ENCODE measurements around the gene PERM1.

The PERM1 gene

DNA sequence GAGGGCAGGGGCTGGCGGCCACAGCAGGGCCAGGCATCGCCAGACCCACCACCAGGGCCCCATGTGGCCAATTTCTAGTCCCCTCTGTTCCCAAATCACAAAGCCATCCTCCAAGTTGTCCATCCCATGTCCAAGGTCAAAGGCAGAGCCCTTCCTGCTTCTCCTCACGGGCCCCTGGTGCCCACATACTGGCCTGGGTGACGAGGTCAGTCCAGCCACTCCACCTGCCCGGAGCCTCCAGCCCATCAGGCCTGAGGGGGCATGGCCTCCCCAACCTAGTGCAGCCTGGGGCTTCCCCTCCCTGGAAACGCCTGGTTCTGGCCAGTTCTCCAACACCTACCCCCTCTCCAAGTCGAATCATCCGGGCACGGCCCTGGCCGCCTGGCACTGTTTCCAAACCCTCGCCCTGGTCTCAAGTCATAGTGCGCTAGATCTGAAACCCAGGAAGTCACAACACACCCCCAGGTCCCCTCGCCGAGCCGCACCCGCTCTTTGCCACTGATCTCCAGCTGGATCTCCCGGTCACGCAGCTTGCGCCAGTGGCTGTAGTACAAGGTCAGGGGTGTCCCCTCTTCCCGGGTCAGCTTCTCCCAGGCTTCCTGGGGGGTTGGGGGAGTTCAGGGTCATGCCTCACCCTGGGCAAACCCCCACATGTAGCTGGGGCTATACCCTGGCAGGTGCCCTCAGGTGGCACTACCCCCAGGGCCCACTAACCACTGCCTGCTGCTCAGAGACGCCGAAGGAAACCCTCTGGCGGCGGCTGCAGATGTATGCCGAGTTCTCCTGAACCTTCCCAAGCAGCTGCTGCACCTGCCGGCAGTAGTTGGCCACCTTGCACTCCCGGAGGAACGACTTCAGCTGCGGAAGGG, 36.0 kb downstream of the PERM1 start:
- no peak for DNase-seq

DNA sequence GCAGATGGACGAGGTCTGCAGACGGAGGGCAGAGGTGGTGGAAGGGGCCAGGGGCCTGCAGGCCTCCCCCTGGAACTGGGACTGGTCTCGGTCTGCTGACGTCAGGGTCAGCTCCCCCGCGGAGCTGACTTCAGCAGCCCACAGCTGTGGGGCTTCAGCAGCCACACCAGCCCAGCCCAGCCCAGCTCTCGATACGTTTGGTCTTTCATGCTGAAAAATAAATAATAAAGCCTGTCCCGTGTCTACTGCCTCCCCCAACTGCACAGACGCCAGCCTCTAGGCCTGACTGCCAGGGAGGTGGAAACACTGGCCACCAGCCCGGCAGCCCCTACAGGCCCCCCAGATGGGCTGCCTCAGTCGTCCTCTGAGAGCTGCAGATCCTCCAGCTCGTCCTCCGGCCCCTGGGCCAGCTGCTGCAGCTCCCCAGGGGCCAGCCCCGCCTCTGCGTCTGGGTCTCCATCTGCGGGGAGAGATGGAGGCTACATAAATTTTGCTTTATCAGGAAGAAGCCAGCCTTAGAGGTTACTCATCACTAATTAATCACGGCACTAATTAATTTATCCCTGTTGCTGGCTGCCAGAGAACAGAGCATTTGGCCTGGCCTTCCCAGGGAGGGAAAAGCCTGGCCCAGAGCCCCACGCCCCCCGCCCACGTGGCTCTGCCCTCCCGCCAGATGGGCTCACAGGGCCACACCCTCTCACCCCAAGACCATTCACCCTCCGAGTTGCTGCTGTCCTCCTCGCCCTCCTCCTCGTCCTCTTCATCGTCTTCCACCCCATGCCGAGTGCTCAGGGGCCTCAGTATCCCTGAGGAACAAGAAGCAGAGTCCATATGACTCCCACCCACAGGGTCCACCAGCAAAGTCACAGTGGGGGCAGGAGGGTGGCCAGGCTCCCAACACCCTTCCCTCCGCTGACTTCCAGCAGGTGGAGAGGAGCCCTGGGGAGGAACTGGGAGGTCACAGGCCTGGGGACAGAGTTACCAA, 37.3 kb downstream of the PERM1 start:
- no peak for DNase-seq

DNA sequence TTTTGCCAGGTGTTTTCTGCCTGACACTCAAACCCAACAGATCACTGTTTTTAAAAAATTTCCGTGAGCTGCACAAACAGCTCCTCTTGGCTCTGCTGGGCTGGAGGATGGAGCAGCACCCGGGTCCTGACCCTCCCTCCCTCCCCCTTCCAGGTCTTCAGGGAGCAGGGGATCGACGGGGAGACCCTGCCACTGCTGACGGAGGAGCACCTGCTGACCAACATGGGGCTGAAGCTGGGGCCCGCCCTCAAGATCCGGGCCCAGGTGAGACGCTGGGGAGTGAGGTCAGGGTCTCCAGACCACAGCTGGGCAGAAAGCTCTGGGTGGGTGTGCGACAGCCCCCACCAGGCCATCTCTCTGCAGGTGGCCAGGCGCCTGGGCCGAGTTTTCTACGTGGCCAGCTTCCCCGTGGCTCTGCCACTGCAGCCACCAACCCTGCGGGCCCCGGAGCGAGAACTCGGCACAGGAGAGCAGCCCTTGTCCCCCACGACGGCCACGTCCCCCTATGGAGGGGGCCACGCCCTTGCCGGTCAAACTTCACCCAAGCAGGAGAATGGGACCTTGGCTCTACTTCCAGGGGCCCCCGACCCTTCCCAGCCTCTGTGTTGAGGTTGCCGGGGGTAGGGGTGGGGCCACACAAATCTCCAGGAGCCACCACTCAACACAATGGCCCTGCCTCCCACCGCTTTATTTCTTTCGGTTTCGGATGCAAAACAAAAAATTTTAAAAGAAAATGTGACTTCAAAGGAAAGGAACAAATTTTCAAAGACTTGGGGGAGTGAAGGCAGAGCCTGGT, 38.1 kb downstream of the PERM1 start:
- no peak for DNase-seq

DNA sequence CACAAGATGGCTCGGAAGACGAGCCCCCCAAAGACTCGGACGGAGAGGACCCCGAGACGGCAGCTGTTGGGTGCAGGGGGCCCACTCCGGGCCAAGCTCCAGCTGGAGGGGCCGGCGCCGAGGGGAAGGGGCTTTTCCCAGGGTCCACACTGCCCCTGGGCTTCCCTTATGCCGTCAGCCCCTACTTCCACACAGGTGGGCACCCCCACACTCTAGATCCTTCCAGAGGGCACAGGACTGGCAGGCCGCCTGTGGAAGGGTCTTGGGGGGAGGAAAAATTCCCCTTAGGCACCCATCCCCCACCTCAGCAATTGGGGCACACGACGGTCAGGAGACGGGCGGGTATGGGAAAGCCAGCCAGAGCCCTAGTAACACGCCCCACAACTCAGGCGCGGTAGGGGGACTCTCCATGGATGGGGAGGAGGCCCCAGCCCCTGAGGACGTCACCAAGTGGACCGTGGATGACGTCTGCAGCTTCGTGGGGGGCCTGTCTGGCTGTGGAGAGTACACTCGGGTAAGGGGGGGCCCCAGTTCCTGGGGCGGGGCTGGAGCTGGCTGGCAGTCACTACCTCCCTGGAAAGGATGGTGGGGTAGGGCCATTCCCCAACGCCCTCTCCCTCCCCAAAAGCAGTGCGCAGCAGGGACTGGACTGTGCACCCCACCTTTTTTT, 38.9 kb downstream of the PERM1 start:
- DNase-seq = no peak

DNA sequence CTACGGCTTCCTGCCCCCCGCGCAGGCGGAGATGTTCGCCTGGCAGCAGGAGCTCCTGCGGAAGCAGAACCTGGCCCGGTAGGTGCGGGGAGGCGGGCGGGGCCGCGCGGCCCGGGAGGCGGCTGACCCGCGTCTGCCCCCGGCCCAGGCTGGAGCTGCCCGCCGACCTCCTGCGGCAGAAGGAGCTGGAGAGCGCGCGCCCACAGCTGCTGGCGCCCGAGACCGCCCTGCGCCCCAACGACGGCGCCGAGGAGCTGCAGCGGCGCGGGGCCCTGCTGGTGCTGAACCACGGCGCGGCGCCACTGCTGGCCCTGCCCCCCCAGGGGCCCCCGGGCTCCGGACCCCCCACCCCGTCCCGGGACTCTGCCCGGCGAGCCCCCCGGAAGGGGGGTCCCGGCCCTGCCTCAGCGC, 39.5 kb downstream of the PERM1 start:
- DNase-seq = no peak

DNA sequence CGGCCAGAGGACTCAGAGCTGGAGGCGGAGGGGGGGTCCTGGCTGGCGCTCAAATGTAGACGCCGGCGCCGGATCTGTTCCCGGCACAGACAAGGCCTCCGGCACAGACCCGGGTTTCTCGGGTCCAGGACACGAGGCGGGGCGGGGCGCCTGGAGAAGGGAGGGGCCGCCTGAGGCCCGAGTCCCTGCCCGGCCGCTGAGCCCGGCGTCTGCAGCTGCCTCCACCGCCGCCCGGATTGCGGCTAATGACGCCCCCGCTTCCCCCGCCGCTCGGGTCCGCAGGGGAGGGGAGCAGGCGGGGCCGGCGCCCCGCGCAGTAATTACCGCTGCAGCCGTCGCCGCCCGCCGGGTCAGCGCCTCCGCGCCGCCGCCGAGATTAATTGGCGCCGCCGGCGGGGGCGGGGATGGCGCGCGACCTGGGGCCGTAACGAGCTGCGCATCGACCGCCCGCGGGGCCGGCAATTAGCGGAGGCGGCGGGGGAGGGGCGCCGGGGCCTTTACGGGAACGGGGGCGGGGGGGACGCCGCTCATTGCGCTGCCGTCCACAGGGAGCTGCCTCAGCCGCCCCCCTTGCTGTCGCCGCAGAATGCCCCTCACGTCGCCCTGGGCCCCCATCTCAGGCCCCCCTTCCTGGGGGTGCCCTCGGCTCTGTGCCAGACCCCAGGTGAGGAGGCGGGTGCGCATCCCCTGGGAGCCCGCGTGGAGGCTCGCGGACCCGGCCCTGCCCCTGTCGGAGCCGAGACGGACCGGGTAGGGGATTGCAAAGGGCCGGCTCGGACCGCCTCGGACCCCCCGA, 40.1 kb downstream of the PERM1 start:
- peak; percentile 61 for DNase-seq

DNA sequence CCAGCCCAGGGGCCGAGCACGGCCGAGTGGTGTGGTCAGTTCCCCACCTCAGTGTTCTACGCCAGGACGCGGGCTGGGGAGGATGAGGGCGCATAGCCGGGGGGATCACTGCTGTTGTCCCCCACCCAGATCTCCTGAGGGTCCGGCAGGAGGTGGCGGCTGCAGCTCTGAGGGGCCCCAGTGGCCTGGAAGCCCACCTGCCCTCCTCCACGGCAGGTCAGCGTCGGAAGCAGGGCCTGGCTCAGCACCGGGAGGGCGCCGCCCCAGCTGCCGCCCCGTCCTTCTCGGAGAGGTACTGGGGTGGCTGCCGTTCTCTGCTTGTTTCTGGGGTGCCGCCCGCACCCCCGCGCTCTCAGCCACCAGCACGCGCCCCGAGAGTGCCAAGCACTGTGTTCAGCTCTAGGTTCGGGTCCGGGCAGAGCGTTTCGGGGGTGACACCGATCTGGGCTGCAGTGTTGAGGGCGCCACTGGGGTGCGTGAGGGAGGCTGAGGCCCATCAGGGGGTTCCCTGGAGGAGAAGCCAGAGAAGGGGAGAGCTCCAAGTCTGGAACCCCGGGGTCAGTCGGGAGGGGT, 40.8 kb downstream of the PERM1 start:
- no peak for DNase-seq

DNA sequence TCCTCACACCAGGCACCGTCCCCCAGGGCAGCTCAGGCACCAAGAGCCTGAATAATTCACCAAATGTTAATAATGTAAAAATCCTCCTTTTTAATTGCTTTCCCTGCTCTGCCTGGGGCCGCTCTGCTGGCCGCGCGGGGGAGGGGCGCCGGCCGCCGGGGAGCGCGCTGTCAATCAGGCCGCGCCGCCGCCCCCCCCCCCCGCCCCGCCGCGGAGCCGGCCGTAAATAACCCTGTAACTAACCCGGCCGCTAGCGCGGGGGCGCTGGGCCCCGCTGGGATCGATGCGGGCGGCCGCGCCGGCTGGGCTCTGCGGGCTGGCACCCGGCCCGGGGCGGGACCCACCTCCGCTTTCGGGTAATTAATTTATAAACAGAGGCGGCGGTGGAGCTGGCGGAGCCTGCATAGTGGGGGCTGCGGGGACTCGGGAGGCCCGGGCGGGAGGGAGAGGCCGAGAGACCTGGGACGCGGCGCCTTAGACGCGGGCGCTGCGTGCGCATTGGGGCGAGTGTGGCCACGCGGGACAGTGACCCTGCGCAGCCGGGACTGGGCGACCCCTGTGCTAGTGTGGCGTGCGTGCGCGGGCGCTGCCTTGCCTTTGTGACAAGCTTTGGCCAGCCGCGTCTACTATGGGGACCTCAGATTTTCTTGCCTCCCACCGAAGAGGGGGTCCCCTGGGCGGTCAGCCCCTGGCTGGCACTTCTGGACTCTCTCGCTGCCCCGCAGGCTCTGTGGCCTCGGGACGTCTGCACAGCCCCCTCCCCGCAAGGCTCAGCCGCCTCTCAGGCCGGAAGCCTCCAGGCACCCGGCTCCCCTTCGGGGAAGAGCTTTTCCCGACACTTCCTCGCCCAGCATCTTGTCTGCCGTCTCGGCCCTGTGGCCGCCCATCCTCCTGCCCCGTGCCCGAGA, 41.5 kb downstream of the PERM1 start:
- DNase-seq = peak; percentile 42

DNA sequence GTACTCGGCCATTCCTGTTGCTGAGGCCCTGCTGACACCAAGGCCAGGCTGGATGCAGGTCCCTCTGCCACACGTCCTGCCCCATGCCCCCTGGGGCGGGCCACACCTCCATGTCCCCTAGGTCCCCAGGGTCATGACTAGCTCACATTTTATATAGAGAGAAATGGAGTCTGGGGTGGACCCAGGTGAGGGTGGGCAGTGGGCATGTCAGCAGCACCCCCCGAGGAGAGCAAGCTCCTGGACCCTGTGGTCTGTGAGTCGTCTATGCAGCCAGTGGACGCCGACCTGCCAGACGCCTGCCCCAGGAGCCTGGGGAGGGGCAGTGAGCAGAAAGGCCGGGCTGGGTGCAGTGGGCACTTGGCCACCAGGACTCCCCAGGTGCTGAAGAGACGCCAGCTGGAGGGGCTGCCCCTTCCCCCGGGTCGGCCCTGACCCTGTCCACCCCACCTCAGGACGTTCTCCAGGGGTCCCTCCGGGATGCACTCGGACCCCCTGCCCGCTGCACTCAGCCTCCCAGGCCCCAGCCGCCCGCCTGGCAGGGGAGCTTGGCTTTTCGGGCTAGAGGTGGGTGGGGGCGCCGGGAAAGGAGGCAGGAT, 42.3 kb downstream of the PERM1 start:
- DNase-seq = no peak

DNA sequence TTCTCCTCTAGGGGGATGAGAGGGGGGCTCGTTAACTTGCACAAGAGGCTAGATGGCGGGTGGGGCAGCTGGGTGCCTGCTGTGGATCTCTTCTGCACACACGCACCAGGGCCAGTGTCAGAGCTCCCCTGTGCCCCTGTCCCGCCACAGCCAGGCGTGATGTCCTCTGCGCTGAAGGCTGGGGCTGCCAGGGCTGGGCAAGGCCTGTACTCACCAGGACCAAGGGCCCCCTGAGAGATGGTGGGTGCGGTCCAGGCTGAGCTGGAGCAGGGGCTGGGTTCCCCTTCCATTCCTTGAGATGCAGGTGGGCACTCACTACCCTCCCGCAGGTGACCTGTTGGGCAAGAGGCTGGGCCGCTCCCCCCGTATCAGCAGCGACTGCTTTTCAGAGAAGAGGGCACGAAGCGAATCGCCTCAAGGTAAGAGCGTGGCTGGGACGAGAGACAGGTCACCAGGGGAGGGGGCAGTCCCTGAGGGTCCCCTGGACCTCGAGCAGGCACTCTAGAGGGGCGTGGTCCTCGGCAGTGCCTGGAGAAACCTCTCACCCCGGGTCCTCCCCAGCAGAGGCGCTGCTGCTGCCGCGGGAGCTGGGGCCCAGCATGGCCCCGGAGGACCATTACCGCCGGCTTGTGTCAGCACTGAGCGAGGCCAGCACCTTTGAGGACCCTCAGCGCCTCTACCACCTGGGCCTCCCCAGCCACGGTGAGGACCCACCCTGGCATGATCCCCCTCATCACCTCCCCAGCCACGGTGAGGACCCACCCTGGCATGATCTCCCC, 43.0 kb downstream of the PERM1 start:
- DNase-seq = no peak

DNA sequence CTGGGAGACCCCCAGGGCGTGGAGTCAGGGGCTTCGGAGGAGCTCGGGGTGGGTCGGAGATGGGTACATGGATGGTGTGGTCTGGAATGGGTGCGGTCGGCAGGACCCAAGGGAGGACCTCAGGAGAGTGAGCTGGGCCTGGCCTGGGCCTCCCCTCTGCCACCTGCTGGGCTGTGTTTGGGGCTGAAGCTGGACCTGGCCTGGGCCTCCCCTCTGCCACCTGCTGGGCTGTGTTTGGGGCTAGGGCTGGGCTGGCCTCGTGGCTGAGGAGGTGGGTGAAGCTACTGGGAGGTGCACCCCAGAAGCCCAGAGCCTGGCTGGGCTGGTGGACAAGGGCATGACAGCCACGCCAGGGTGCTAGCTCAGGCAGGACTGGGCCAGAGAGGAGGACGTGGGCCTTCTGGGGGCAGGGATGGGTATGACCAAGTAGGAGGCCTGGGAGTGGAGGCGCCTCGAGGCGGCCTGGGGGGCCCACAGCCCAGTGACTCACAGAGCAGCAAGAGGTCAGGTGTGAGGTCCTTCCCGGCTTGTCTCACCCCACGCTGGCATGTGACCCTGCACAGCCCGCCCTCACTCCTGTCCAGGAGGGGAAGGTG, 43.7 kb downstream of the PERM1 start:
- DNase-seq = no peak

DNA sequence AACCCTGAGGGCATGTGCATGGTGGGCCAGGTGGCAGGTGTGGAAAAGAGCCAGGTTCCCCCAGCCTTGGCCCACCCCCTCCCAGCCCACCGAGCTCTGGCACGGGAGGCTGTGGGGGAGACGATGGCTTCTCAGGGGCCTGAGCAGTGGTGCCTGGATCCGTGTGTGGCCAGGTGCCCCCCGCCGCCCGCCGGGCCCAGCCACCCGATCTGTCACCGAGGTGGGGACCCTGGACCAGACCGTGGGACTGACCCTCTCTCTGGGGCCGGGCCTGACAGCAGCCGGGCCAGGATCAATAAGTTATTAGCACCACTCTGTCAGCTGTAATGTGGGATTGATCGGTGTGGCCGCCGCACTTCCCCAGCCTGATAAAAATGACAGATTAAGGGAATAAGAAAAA, 44.4 kb downstream of the PERM1 start:
- no peak for DNase-seq

DNA sequence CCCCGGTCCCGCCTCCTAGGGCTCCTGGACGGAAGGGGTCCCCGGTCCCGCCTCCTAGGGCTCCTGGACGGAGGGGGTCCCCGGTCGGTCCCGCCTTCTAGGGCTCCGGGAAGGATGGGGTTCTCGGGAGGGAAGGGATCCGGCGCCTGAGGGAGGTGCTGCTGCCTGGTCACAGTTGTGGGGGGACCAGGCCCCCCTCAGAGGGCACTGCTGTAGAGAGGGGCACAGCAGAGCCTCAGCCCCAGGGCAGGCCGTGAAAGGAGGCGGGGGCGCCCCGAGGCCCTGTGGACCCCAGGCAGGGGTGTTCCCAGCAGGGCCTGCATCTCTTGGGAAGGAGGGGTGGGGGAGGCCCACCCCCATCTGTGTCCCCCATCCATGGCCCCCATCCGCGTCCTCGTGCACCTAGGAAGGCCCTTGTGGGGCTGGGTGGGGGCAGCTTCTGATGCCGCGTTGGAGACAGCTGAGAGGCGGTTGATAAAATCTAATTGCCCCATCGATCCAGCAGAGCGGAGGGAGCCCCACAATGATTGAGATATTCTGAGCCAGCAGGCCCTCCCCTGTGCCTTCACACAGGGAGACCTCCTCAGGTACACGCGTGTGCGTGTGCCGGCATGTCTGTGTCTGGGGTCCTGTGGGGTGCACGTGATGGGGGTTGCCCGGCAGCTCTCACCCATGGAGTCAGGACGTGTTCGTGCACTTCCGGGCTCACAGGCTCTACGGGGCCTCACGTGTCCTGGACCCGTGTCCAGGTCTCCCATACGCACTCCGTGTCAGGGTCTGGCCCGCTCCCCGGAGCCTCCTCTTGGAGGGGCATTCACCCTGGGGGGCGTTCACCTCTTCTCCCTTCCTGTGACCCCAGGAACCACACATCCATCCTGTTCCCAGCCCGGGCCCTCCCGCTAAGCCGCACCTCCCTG, 45.3 kb downstream of the PERM1 start:
- DNase-seq = no peak

DNA sequence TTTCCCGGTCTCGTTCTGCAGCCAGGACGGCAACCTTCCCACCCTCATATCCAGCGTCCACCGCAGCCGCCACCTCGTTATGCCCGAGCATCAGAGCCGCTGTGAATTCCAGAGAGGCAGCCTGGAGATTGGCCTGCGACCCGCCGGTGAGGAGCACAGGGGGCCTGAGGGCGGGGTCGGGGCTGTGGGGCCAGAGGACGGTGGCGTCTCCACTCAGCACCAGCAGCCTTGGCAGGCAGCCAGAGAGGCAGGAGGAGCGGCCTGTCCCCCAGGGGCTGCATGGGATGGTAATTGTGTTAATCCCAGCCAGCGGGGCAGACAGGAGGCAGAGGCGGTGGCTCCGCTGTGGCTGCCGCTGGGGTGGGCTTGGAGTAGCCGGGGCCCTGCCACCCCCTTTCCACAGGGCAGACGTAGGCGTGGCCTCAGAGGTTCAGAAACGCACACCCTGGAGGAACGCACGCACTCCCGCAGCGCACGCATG, 46.1 kb downstream of the PERM1 start:
- DNase-seq = peak; percentile 66

DNA sequence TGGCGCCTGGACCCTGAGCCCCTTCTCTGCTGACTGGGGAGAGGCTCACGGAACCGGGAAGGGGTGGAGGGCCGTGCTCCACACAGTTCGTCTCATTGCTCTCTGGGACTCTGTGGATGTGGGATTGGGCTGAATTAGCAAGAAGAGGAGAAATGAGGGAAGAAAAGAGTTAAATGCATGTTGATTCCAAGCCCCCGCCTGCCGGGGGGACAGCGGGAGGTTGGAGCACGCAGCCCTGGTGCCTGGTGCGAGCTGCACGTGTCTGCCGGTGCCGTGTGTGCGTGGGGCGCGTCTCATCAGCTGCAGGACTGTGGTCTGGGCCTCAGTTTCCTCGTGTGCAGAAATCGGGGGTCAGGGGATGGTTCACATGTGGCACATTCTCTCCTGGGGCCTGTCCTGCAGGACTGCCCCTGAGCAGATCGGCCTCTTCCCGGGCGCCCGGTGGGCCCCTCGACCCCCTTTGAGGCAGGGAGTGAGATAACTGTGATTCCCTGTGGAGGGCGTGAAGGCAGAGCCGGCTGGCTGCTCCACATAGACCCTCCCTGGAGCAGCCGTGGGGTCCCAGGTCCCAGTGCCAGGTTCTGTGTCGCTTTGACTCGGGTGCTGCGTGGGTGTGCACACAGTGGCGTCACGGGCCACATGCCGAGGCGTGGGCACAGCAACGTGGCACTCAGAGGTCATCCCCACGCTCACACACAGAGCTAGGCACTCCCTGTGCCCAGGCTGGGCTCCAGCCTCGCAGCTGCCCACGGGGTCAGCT, 46.7 kb downstream of the PERM1 start:
- DNase-seq = no peak

DNA sequence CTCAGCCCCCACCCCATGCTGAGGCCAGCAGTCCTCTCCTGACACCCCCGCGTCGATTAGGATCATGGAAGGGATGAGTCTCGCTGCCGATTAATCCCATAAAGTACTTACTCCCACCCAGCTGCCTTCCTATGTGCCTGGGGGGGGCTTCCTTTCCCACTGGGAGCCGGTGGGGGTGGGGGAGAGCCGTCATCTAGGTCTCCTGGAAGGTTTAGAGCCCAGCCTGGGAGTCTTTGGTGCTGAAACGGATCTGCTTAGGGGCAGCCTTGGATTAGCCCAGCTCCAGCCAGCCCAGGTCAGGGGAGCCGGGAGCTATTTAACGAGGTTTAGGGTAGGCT, 48.3 kb downstream of the PERM1 start:
- no peak for DNase-seq

All from DMS79 treated with DMSO at 0.1 percent for 48 hours (cell line).